ENCODE data around the gene DYNC2I2. TPM values are rescaled to one million over a fixed set of nuclear protein-coding genes. Genes with fewer than 3 reads are reported as not detected.

Gene DYNC2I2
- total RNA-seq, 1 experiment from 2014 or later = 225 TPM

DNA sequence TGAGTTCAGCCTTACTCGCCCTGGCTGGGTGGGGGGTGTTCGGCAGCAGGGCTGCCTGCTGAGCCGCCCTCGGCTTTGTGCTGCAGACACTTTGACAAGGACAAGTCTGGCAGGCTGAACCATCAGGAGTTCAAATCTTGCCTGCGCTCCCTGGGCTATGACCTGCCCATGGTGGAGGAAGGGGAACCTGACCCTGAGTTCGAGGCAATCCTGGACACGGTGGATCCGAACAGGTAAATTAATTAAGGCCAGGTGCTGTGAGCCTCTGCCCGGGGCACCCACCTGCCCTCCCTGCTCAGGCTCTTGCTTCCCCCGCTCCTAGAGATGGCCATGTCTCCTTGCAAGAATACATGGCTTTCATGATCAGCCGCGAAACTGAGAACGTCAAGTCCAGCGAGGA lies 24.2 kb downstream of the DYNC2I2 start:
- Histone ChIP-seq H4K20me1 (ENCODE audit: insufficient read depth) (no peaks in the 10 kb centered on the region; the same call in 1 of the 2 replicates), H3K4me1 (replicated peaks; ENCODE audit: insufficient read depth) (peaks cover 31% of the 10 kb centered on the region), H3K27me3 (ENCODE audit: insufficient read depth, low read depth) (no peaks in the 10 kb centered on the region), H3K9me3 (ENCODE audit: insufficient read depth, low read depth) (no peaks in the 10 kb centered on the region), H3K4me2 (no peak overlapping the region), H3K27ac (no peak overlapping the region), H3K36me3 (ENCODE audit: low read depth) (peaks cover 10% of the 10 kb centered on the region), H3K79me2 (ENCODE audit: low read depth) (no peaks in the 10 kb centered on the region), H3F3A (ENCODE audit: insufficient read depth, low read depth) (peaks cover 52% of the 10 kb centered on the region; the same call in 1 of the 2 replicates), H2AFZ (no peak overlapping the region), H3K4me3 (no peak overlapping the region), H3K9me2 (ENCODE audit: insufficient read depth) (no peaks in the 10 kb centered on the region)
- CTCF ChIA-PET = no interaction called here
- TF ChIP-seq EZH2 (IDR thresholded peaks at IDR 0.05; ENCODE audit: low read depth) = no peak
- TF ChIP-seq, protein P1, sequence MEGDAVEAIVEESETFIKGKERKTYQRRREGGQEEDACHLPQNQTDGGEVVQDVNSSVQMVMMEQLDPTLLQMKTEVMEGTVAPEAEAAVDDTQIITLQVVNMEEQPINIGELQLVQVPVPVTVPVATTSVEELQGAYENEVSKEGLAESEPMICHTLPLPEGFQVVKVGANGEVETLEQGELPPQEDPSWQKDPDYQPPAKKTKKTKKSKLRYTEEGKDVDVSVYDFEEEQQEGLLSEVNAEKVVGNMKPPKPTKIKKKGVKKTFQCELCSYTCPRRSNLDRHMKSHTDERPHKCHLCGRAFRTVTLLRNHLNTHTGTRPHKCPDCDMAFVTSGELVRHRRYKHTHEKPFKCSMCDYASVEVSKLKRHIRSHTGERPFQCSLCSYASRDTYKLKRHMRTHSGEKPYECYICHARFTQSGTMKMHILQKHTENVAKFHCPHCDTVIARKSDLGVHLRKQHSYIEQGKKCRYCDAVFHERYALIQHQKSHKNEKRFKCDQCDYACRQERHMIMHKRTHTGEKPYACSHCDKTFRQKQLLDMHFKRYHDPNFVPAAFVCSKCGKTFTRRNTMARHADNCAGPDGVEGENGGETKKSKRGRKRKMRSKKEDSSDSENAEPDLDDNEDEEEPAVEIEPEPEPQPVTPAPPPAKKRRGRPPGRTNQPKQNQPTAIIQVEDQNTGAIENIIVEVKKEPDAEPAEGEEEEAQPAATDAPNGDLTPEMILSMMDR (conservative IDR thresholded peaks at IDR 0.05) = no peak
- POLR2A ChIA-PET (ENCODE audit: unreplicated experiment) = no interaction called here
- BruUV-seq (replicated peaks) = no TSS peak
- no peak for DNase-seq
- intact Hi-C loops (cut with micrococcal nuclease; ENCODE audit: unreplicated experiment) = no loop called here

DNA sequence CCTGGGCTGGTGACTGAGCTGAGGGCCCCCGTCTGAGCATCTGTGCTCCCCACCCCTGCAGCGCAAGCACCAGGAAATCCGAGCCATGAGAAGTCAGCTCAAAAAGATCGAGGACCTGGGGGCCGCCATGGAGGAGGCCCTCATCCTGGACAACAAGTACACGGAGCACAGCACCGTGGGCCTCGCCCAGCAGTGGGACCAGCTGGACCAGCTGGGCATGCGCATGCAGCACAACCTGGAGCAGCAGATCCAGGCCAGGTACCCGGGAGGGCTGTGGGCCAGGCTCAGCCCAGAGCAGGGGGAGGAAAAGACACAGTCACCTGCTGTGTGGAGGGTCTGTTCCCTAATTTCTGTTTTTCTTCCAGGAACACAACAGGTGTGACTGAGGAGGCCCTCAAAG lies 24.6 kb downstream of the DYNC2I2 start:
- Histone ChIP-seq H3F3A (ENCODE audit: insufficient read depth, low read depth) (peaks cover 47% of the 10 kb centered on the region; the same call in 1 of the 2 replicates), H3K4me2 (no peak overlapping the region), H3K27ac (no peak overlapping the region), H3K36me3 (ENCODE audit: low read depth) (peaks cover 6% of the 10 kb centered on the region), H3K4me3 (no peak overlapping the region), H3K4me1 (replicated peaks; ENCODE audit: insufficient read depth) (peaks cover 26% of the 10 kb centered on the region), H3K9me2 (ENCODE audit: insufficient read depth) (no peaks in the 10 kb centered on the region), H3K27me3 (ENCODE audit: insufficient read depth, low read depth) (no peaks in the 10 kb centered on the region), H4K20me1 (ENCODE audit: insufficient read depth) (no peaks in the 10 kb centered on the region; the same call in 1 of the 2 replicates), H2AFZ (no peak overlapping the region), H3K9me3 (ENCODE audit: insufficient read depth, low read depth) (no peaks in the 10 kb centered on the region), H3K79me2 (ENCODE audit: low read depth) (no peaks in the 10 kb centered on the region)
- TF ChIP-seq, protein P1 (conservative IDR thresholded peaks at IDR 0.05) = no peak
- no peak for TF ChIP-seq EZH2 (IDR thresholded peaks at IDR 0.05; ENCODE audit: low read depth)
- DNase-seq = no peak
- intact Hi-C loops (cut with micrococcal nuclease; ENCODE audit: unreplicated experiment) = no loop called here
- POLR2A ChIA-PET (ENCODE audit: unreplicated experiment) = no interaction called here
- BruUV-seq (replicated peaks) = no TSS peak
- CTCF ChIA-PET = no interaction called here

DNA sequence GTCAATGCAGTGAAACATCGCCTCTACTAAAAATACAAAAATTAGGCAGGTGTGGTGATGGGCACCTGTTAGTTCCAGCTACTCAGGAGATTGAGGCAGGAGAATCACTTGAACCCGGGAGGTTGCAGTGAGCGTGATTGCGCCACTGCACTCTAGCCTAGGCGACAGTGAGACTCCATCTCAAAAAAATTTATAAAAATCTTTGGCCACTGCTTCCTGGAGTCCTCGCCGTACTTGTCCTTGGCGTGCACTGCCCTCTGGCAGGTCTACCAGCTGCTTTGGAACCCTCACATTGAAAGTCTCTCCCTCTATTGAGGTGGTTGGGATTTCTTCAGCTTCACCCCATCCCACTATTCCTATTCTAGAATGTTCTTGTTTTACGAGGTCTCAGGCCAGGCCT lies 25.0 kb downstream of the DYNC2I2 start:
- H3K9me2 ChIP-seq (ENCODE audit: insufficient read depth) = no peaks in the 10 kb centered on the region
- intact Hi-C loops (cut with micrococcal nuclease; ENCODE audit: unreplicated experiment) = no loop called here
- ChIA-PET CTCF (no interaction called here), POLR2A (ENCODE audit: unreplicated experiment) (no interaction called here)
- H3K4me1 ChIP-seq (replicated peaks; ENCODE audit: insufficient read depth) = peaks cover 22% of the 10 kb centered on the region
- peaks cover 6% of the 10 kb centered on the region for H3K36me3 ChIP-seq (ENCODE audit: low read depth)
- no peak overlapping the region for H3K4me3 ChIP-seq
- DNase-seq = no peak
- H3K79me2 ChIP-seq (ENCODE audit: low read depth) = no peaks in the 10 kb centered on the region
- no peak for TF ChIP-seq EZH2 (IDR thresholded peaks at IDR 0.05; ENCODE audit: low read depth)
- TF ChIP-seq, protein P1 (conservative IDR thresholded peaks at IDR 0.05) = no peak
- no peaks in the 10 kb centered on the region for H3K27me3 ChIP-seq (ENCODE audit: insufficient read depth, low read depth)
- H2AFZ ChIP-seq = no peak overlapping the region
- no peak overlapping the region for H3K4me2 ChIP-seq
- peaks cover 43% of the 10 kb centered on the region; the same call in 1 of the 2 replicates for H3F3A ChIP-seq (ENCODE audit: insufficient read depth, low read depth)
- no peaks in the 10 kb centered on the region; the same call in 1 of the 2 replicates for H4K20me1 ChIP-seq (ENCODE audit: insufficient read depth)
- no peaks in the 10 kb centered on the region for H3K9me3 ChIP-seq (ENCODE audit: insufficient read depth, low read depth)
- BruUV-seq (replicated peaks) = no TSS peak
- H3K27ac ChIP-seq = no peak overlapping the region
